ENCODE measurements around the gene SP1.

DNA sequence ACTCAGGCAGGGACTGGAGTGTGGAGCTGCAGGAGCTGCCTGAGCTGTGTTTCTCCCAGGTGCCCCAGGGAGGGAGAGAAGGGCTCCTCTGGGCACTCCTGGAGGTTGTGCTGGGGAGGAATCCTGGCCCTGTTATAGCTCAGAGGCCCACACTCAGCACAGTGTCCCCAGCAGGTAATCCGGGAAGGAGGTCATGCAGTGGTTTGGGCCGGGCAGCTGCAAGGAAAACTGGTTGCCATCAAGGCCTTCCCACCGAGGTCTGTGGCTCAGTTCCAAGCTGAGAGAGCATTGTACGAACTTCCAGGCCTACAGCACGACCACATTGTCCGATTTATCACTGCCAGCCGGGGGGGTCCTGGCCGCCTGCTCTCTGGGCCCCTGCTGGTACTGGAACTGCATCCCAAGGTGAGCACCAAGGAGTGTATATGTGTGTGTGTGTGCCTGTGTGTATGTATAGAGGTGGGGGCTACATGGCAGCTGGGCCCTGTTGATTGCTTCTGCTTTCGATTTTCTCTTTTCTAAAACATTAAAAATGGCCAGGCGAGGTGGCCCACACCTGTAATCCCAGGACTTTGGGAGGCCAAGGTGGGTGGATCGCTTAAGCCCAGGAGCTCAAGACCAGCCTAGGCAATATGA is 45.7 kb downstream of the SP1 start:
- TF ChIP-seq EZH2 (IDR thresholded peaks at IDR 0.05; ENCODE audit: borderline replicate concordance, insufficient read depth, low read depth, low read length, poor library complexity, severe bottlenecking): no peak
- TF ChIP-seq, protein P1, sequence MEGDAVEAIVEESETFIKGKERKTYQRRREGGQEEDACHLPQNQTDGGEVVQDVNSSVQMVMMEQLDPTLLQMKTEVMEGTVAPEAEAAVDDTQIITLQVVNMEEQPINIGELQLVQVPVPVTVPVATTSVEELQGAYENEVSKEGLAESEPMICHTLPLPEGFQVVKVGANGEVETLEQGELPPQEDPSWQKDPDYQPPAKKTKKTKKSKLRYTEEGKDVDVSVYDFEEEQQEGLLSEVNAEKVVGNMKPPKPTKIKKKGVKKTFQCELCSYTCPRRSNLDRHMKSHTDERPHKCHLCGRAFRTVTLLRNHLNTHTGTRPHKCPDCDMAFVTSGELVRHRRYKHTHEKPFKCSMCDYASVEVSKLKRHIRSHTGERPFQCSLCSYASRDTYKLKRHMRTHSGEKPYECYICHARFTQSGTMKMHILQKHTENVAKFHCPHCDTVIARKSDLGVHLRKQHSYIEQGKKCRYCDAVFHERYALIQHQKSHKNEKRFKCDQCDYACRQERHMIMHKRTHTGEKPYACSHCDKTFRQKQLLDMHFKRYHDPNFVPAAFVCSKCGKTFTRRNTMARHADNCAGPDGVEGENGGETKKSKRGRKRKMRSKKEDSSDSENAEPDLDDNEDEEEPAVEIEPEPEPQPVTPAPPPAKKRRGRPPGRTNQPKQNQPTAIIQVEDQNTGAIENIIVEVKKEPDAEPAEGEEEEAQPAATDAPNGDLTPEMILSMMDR (IDR thresholded peaks at IDR 0.05): no peak
